A549 treated with RU486 at 1 μM for 4 hours (cell line): ENCODE results near the gene PHKG1. TPM values are rescaled to one million over a fixed set of nuclear protein-coding genes. Genes with fewer than 3 reads are reported as not detected.

Experiments used
- total RNA-seq: library from RNA; stranded (reverse); fragments of 200-300 nt; extraction: Qiagen RNA extraction; gene quantifications from 5 replicates; pipeline ENCODE4 v1.2.3, GENCODE V29; 2022; ENCODE audit warnings: low read depth

The PHKG1 gene
- total RNA-seq = 0.21 to 0.61 TPM (median 0.44 TPM) in 5 replicates

DNA sequence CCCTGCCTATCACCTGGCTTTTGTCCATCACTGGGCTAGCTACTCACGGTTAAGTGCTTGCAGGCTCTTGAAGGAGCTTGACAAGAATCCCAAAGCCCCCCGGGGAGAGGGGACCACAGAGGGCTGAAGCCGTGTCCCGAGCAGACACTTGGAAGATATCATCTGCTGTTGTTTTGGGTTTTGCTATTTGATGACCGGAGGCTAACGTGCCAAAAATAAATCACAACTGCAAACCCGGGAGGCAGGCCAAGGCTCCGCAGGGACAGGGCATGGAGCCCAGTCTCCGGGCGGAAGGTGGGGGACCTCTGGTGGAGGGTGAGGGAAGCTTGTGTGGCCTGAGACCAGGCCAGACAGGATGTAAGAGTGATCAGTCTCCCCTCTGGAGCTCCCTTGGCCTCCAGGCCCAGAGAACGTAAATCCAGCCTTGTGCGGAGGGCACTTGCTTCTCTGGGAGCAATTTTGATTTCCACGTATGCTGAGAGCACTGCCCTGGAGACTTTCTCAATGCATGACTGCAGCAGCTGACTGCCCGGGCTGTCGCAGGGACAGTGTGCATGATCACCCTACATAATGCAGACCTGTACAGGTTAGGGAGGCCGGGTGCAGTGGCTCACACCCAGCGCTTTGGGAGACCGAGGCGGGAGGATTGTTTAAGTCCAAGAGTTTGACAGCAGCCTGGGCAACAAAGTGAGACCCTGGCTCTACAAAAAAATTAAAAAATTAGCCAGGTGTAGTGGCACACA, at the start of gene PHKG1:
PHKG1 (minus strand) TSS at position 164 of the 743 bp plus-strand sequence. CDS start 4,011 bp downstream, outside the sequence.

DNA sequence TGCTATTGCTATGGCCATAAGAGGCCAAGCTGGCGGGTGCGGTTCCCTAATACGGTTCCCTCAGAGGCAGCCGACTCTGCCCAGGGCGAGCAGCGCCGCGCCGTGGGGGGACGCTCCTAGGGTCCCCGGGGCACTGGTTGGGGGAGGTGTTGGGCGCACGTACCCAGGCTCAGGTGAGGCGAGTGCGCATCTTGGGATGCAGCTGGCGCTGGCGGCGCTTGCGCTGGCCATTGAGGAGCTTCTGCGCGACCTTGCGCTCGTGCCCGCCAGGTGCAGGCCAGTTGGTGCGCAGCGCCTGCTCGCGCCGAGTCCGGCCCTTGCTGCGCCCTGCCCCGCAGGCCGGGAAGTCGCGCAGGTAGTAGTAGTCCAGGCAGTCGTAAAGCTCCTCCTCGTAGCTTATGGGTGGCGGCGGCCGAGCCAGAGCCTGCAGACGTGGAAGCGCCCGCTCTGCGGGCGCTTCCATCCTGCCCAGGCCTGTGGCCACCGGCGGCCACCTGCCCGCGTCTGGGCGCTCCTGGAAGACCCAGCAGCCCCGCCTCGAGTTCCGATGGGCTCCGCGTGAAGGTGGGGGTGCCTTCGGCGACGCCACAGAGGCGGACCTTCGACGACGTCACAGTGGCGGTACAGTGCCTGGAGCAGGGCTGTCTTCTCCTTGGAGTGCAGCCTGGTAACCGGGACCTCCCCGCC, 23.2 kb upstream of the PHKG1 start, which contains the start of gene NUPR2:
NUPR2 (minus strand) TSS at position 566 of the 687 bp plus-strand sequence; CDS start at position 463, 103 bp downstream.

DNA sequence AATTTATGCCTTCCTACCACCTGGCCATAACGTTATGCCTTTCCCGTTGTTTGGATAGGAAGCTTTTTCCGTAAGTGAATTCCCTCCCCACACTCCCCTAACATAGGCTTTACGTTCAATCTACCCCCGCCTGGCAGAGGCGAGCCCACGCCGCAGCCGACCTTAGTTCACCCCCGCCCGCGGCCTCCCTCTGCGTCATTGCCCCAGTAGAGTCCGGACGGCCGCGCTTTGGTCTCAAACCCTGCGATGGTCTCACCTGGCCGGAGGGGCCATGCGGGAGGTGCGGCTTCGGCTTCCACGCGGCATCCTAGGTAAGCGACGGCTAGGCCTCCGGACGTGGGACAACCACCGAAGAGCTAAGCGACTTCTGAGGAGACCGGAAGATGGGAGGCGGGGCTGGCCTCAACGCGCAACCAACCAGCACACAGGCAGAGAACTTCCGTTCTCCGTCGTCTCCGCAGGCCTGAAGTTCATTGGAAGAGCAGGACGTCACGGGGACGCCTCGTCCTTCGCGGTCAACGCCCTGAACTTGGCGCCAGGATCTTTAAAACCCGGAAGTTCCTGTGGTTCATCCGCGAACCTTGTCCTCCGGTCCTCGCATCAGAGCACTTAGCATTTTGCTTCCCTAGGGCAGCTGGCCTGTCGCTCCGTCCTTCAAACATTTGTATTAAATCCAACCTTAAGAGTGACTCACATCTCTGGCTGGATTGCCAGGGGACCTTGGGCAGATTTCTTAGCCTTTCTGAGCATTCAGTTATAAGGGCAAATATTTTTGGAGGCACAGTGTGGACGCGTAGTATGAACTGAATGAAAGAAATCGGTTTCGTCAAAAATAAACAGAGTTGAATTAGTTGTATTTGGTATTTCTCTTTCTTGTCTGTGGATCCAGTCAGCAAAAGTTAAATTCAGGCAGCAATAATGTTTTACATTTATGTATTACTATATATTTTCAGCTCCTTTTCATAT, 13.6 kb upstream of the PHKG1 start, which contains the start of gene CHCHD2:
CHCHD2 (minus strand) TSS at position 369 of the 966 bp plus-strand sequence; CDS start at position 306, 63 bp downstream.

DNA sequence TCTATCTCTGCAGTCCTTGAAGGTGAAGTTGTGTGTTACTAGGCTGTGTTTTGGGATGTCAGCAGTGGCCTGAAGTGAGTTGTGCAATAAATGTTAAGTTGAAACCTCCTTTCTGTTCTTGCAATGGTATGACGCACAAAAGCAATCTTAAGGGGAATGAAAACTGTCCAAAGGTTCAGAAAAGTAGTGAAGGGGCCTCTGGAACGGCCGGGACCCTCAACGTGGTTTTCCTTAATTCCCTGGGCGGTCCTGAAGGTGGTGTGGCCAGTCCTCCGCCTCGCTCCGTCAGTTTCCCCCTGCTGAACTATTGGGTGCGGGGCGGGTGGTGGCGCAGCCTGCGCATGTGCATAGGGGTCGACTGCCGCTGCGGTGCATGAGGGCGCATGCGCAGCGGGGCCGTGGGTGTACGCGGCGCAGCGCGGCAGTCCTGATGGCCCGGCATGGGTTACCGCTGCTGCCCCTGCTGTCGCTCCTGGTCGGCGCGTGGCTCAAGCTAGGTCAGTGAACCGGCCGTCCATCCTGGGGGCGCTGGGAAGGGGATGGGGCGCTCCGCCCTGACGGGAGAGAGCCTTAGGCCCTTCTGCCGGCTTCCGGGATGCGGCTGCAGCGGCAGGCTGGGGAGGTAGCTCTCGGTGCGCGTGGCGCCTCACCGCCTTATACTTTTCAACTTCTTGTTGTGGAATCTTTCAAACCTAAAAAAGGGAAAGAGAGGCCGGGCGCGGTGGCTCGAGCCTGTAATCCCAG, 28.7 kb downstream of the PHKG1 start, which contains the start of gene SUMF2:
SUMF2 (plus strand) TSS at position 405 of the 744 bp plus-strand sequence; CDS start at position 431, 26 bp downstream.

DNA sequence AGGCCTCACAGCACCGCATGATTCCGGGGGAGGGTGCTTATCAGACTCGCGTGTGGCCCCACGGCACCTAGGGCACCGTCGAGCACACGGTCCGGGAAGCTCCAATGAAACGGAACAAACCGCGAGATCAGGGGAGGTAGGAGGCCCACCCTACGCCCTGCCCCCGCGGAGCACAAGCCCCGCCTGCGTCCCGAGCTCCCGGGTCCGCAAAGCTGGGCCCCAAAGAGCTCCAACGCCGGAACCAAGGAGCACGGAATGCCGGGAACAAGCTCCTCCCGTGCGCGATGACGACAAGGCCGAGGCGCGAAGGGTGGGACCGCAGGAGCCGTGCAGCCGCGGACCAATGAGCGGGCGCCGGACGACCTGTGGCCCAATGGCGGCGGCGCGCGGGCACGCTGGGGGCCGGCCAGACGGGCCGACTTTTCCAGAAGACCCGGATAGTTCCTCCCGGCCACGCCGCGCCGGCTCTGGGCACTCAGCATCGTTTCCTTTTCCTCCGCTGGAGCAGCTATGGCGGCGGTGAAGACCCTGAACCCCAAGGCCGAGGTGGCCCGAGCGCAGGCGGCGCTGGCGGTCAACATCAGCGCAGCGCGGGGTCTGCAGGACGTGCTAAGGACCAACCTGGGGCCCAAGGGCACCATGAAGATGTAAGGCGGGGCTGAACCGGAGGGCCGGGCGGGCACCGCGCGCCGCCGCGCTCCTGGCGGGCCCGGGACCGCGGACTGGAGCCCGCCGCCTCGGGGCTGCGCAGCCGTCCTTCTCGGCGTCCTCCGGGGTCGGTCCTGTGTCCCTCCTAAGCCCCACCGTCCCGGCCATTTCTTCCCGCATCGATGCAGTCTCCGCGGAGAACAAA, 41.2 kb downstream of the PHKG1 start, which contains the start of the genes CCT6A and PSPH:
CCT6A (plus strand) TSS at position 427 of the 853 bp plus-strand sequence; CDS start at position 511, 84 bp downstream.
PSPH (minus strand) TSS at position 106 of the 853 bp plus-strand sequence. CDS start 30,232 bp downstream, outside the sequence.

Other genes starting within 250 kb of the PHKG1 start
- gene SEPTIN14, start 230.2 kb downstream of the PHKG1 start, total RNA-seq = not detected in 5 replicates
- gene ZNF713, start 205.5 kb downstream of the PHKG1 start, total RNA-seq = 0.66 to 1.2 TPM (median 0.98 TPM) in 5 replicates
- gene MRPS17, start 141.1 kb downstream of the PHKG1 start, total RNA-seq = 25.3 to 32.2 TPM (median 26.6 TPM) in 5 replicates
- 34.0 to 56.7 TPM (median 50.8 TPM) in 5 replicates for gene NIPSNAP2, start 128.4 kb downstream of the PHKG1 start, total RNA-seq
- gene PSPH, start 41.5 kb downstream of the PHKG1 start, total RNA-seq = 22.9 to 28.7 TPM (median 27.2 TPM) in 5 replicates
- gene CCT6A, start 41.2 kb downstream of the PHKG1 start, total RNA-seq = 259 to 281 TPM (median 272 TPM) in 5 replicates
- gene SUMF2, start 28.7 kb downstream of the PHKG1 start, total RNA-seq = 108 to 115 TPM (median 111 TPM) in 5 replicates
- gene CHCHD2, start 13.5 kb upstream of the PHKG1 start, total RNA-seq = 553 to 739 TPM (median 700 TPM) in 5 replicates
- not detected in 5 replicates for gene NUPR2, start 23.5 kb upstream of the PHKG1 start, total RNA-seq